Mucosa of gallbladder (tissue), 1 donor: ENCODE data around the gene DHCR24. TPM values are rescaled to one million over a fixed set of nuclear protein-coding genes. Genes with fewer than 3 reads are reported as not detected.

Experiments used
- DNase-seq: peaks from one replicate; pipeline ENCODE4 v3.0.0-alpha.2; 2020; ENCODE audit warnings: low spot score
- total RNA-seq: library from RNA; stranded (reverse); gene quantifications from one replicate; pipeline ENCODE4 v1.2.1, GENCODE V29; 2021
- donor health status: DM: no; HTN: no; CAD: no.

The DHCR24 gene
- total RNA-seq, 1 donor from 2014 or later = 463 TPM

GRCh38 chr1:54864460-54865208, 22.4 kb downstream of the DHCR24 start:
- DNase-seq = no peak

DNA sequence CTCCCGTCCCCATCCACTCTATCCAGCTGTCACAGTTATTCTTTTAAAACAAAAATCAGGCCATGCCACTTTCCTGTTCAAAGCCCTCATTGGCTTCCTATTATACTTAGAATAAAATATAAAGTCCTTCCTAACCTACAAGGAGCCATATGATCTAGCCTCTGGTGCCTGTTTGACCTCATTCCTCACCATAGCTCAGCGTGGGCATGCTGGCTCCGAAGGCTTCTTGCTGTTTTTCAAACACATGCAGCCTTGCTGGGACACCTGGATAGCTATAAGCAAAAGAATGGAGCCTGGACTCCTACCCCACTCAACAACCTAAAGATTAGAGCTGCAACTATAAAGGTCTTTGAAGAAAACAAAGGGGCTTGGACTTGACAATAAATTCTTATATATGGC, 23.7 kb downstream of the DHCR24 start:
- no peak for DNase-seq

DNA sequence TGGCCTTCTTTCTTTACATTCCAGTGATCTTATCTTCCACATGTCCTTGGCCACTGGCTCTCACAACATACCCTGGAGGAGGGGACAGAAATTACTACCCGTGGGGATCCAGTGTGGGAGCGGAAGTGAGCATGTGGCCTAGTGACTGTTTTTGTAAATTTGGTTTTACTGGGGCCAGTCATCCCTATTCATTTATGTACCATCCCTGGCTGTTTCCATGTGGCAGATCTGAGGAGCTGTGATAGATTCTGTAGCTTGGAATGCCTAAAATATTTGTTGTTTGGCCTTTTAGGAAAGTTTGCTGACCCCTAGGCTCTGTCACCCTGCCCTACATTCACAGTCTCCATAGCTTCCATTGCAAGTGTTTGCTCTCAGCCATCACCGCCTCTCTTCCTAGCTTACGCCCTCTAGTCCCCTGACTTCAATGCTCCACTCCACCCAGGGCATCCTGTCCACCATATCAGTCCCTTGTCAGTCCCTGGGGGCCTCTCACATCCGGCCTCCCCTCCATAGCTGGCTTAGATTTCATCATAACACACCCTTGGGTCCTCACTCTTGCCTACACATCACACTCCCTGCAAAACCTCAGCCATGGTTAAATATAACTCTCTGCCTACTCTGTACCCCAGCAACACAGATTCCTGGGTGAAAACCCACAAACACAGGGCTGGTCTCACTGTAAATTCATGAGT, 25.8 kb downstream of the DHCR24 start:
- DNase-seq = no peak

DNA sequence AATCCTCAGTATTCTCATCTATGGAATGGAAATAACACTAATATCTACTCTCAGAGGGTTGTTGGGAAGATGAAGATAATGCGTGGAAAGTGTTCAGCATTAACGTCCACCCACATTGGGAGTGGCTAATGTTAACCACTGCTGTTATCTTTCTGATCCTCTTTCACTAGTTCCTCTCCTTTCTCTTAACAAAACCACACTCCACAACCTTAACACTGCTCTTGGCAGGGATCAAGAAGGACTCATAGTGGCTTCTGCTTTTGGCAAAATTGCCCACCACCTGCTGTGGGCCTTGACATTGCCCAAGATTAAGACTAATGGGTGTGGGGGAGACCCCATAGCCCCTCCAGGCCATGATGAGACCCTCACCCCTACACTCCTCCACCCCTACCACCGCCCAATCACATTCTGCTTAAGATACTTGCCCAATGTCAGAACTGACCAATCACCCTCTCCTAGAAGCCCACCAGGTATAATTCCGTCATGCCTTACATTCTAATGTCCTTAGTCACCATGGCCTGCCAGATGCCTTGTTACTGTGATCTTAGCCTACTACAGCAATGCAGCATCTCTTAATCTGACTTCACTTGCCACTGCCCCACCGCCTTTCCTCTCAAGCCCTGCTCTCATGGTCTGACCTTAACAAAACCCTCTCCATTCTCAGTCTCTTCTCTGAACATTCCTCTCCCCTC, 27.1 kb downstream of the DHCR24 start:
- no peak for DNase-seq

GRCh38 chr1:54857746-54858561, 29.0 kb downstream of the DHCR24 start:
- DNase-seq = no peak

DNA sequence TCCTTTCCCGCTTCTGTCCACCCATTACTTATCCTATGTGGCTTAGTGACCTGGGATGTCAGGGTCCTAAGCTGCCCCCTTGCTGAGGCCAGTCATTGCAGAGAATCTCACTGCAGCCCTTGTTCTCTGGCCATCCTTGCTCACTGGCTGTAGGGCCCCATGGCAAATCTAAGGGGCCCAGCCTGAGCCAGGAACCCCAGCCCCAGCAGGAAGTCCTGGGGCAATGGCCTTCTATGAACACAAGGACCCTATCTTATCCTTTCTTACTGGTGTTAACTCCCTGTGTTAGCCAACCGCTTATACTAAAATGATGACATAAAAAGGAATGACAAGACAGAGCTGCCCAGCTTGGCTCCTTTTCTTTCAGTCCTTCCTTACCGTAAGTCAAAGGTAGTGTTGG, 29.9 kb downstream of the DHCR24 start:
- no peak for DNase-seq

DNA sequence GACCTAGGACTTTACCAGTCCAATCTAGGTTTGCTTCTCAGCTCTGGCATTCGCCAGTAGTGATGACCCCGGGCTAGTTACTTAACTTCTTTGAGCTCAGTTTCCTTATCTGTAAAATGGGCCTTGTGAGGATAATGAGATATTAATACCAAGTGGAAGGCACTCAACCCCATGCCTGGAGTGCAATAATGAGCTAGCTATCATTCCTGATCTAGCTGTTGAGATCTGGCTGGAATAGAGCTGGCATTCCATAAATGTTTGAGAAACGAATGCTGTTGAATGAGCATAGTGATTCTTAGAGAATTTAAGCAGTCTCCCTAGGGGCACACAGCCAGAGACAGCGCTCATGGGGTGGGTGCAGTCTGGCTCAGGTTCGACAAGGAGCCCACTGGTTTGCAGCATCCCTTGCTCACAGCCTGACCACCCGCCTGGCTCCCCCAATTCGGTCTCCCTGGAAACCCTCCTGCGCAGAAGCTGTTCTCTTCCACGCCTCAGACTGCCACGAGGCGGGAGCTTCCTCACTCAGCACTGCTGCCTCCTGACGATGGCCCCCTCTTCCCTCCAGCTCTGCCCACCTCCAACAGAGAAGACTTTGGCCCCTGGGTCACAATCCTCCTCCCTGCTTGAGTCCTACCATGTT, 32.5 kb downstream of the DHCR24 start:
- DNase-seq = no peak

DNA sequence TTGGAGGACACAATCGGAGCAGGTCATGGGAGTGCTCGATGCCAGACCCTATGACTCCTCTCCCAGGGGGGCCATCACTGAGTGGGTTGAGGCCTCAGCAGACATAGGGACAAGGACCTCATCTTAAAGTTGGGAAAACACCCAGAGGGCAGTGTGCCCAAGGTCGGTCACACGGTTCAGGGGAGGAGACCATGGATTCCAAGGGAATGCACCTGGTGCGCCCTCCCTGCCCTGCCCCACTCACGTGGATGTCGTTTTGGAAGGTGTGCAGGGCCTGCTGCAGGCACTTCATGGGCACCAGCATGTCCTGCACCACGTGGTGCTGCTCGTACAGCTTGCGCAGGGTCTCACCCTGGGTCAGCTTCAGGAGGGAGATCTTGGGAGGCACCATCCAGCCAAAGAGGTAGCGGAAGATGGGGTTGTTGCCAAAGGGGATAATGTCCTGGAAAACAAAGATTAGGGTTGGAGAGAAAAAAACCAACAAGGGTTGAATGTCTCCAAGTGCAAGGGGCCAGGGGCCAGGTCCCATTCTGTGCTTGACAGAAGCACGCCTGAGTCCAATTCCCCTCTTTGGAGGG, 33.1 kb downstream of the DHCR24 start:
- no peak for DNase-seq

DNA sequence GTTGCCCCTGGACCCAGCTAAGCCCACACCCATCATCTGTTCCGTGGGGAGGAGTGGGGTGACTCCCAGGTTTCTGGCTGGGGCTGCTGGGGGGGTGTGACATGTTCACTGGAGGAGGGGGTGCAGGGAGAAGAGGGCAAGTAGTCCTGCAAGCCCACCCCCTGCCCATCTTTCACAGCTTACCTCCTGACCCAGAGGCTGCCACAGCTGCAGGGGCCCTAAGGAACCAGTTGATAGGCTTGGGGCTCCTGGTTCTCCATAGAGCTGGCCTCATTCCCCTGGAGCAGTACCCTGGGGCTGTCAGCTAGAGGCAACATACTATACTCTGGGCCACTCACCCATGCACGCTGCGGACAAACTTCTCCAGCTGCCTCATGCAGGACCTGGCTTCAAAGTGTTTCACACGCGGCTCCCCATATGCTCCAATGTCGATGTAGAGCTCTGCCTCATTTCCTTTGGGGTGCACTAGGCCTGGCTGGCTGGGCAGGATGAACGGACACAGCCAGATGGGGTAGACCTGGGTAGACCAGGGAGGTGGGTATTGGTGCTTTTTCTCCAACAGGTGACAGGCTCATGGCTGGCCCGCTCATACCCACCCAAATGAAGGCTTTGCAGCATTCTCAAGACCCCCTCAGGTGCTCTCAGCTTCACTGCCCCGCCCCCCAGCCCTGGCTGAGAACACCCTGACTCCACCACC, 33.8 kb downstream of the DHCR24 start:
- no peak for DNase-seq

DNA sequence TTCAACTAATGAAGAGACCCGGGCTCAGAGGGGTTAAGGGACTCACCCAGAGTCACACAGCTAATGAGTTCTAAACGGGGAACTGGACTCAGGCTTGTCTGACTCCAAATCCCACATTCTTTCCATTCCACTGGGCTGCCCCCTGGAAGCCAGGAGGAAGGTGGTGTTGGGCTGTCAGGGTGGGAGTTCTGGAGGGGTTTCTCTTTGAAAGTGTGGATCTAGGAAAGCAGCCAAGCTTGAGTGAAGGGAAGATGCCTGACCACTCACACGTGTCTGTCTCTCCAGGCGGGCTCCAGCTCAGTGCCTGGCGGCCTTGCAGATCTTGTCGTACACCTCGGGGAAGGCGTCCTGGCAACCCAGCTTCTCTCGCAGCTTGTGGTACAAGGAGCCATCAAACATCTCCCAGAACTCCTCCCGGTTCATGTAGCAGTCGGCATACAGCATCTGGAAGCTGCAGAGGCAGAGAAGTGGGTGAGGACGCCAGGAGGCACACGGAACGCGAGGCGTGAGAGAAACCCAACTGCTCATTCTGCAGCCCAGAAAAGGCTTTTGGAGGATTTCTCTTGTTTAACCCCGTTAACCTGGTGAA, 35.0 kb downstream of the DHCR24 start:
- no peak for DNase-seq

DNA sequence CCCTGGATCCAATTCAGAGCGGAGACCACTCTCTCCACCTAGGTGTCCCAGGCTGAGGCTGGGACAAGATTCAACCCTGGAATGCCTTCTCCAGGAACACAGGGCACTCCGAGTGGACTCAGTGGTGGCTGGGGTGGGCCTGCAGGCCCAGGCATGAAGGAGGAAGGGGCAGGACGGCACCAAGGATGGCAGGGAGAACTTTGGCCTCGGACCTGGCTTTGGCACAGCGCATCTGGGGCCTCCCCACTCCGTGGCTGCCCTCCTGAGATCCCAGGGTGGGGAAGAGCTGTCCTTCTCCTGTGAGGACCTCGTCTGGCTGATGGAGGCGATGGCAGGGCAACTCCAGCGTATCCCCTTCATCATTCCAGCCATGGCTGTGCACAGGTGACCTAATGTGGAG, 35.6 kb downstream of the DHCR24 start:
- DNase-seq = no peak

- peak; percentile 38 for DNase-seq
Observed at GRCh38 chr1:54850737-54851136, 36.3 kb downstream of the DHCR24 start.

GRCh38 chr1:54850069-54850730, 36.8 kb downstream of the DHCR24 start:
- DNase-seq = no peak

DNA sequence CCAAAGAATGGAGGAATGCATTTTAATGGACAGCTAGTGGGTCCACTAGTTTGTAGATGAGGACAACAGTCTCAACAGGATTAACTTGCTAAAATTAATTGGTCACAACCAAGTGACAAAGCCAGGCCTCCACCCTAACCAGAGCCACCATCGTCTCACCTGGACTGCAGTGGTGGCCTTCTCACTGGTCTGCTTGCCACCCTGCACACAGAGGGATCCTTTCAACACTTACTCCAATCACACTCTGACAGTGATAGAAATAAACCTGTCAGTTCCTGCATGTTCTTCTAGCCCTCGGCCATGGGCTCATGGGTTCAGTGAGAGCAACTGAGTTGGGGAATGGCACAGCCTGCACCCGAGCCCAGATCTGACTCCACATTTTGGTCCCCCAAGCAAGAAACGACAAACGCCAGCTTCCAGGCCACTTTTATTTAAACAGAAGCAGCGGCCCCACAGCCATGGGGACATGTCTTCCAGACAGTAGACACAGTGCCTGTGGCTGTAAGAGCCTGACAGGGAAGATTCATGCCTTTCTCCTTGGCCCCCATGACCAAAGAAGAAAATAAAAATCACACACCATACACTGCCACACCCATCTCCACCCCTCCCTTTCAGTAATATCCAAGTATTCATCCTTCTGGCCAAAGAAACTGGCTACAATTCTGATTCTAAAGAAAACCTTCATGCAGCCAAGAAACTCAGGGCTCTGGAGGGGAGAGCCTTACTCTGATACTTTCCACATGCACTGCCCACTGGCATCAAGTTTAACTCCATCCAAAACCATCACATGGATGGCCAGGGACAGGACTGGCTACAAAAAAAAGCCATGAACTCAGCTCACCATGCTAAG, 37.6 kb downstream of the DHCR24 start:
- DNase-seq = no peak

GRCh38 chr1:54848134-54848948, 38.7 kb downstream of the DHCR24 start:
- DNase-seq = no peak

DNA sequence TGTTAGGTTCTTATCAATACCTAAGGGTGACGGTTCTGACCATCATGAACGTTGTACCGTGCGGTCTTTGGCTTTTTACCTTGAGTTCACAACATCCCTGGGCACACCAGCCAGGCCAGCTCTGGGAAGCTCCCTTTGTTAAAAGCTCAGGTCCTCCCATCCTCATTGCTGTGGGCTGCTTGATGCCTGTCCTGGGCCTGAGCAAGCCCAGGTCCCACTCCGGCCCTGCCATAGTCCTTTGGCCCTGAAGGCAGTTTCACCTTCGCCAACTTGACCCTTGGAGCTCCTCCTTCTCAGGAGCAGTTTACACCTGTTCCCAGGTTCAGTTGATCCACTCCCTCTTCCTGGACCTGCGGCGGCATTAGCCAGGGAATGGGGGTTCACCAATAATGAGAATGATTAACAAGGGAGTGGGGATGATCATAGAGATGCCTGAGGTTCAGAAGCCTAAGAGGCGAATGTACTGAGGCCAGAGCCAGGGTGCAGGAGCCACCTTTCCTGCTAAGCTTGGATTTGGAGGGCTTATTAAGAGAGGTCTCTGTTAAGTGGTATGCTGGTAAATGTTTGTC, 40.2 kb downstream of the DHCR24 start:
- no peak for DNase-seq

DNA sequence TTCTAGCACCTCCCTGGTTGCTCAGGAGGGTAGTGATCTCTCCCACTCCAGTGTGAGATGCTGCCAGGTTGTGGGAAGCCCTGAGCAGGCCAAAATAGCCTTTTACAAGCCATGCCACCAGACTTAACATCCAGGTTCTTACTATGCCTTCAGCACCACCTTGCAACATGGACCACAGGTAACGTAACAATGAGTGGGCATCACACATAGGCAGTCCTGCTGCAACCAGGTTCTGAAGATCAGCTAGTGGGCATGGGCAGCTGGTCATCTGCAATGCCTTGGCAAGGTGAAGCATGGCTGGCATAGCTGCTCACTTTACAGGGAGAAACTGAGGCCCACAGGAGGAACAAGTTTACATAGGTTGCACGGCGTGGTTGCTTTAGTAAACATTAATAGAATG, 40.7 kb downstream of the DHCR24 start:
- no peak for DNase-seq
